NOMO-1 treated with dmso at 0.1 percent for 144 hours (cell line): ENCODE measurements around the gene EML6.

Source experiments
- DNase-seq: peaks from one replicate; lab custom pipeline; 2025; ENCODE audit not compliant: unreplicated experiment; lab: John Stamatoyannopoulos, UW

The EML6 gene

DNA sequence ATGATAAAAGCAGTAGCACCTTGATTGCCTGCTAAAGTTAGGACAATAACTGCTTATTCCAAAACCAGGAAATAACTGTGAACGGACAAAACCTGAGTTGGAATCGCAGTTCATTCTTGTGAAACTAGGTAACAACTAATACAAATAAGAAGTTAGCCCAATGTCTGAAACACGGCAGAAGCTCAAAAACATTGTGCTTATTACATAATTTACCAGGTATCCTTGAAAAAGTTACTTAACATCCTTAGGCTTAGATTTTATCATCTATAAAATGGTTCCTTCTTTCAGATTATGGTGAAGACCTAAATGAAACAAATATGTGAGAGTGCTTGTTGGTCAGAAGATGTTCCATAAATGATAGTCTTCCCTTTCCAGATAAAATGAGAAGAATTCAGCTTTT, 294.4 kb downstream of the EML6 start:
- DNase-seq, result no peak

GRCh38 chr2:55018619-55019018, 295.2 kb downstream of the EML6 start:
- no peak for DNase-seq

DNA sequence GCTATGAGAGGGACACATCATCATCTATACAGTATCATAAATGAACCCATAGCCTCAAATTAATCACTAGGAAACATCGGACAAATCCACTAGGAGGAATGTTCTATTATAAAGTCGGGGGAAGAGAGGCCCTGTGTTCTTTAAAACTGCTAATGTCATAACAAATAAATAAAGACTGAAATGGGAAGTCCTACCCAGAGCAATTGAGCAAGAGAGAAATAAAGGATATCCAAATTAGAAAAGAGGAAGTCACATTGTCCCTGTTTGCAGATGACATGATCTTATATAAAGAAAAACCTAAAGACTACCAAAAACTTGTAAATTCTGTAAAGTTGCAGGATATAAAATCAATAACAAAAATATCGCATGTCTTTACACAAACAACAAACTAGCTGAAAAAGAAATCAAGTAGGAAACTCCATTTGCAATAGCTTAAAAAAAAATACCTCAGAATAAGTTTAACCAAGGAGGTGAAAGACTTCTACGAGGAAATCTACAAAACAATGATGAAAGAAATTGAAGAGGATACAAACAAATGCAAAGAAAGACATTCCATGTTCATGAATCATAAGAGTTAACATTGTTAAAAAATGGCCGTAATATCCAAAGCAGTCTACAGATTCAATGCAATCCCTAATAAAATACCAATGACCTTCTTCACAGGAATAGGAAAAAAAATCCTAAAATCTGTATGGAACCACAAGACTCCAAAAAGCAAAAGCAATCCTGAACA, 296.2 kb downstream of the EML6 start:
- peak; percentile 59 for DNase-seq
